GM21423 (cell line): ENCODE data around the gene FRS2.

Source experiments
- ATAC-seq: cut with Tn5 transposase; IDR thresholded peaks from one replicate; pipeline ENCODE4 v1.9.1; 2021; ENCODE audit warnings: mild to moderate bottlenecking, moderate library complexity; ENCODE audit not compliant: unreplicated experiment

Gene FRS2

DNA sequence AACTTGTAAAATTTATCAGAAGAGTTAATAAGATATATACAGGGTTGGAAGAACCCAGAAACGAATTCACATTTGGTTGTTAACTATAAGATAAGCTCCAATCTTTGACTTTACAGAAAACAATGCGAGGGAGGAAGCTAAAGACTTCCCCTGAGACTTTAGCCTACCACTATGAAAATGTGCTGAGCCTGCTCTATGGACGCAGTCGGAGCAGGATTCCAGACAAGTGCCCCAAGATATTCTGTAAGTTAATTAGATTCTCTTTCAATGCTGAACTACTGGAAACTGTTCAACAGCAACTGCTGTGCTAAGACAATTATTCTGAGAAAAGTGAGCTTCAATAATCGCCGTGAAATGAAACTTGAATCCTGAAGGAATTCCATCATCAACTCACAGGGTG is 148.9 kb downstream of the FRS2 start:
- ATAC-seq = no peak

DNA sequence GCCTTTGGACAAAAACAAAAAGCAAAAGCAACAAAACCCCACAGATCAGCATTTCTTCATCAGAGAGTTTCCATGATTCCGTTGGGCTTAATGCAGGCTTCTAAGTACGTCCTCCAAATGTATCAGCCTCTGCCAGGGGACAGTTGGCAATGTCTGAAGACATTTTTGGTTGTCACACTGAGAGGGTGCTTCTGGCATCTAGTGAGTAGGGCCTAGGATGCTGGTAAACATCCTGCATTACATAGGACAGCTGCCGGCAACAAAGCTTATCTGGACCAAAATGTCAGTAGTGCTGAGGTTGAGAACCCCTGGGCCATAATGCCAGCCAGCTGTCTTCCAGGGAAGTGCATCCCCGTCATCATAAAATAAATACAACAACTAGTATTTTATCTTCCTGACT is 149.9 kb downstream of the FRS2 start:
- no peak for ATAC-seq

DNA sequence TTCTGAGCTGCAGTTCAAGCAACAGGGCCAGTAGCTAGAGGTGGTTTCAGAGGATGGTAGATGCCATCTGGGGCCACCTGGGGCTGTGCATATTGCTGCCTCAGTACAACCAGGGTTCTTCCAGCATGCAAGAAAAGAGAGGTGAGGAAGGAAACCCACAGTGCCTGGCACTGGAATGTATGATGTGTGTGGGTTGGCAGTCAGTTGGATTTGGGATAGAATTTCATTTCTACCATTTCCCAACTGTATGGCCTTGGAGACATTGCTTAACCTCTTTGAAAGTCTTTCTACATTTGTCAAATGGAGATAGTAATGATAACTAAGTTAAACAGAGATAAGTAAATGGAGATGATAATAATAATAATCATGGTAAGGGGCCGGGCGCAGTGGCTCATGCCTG is 150.7 kb downstream of the FRS2 start:
- no peak for ATAC-seq

DNA sequence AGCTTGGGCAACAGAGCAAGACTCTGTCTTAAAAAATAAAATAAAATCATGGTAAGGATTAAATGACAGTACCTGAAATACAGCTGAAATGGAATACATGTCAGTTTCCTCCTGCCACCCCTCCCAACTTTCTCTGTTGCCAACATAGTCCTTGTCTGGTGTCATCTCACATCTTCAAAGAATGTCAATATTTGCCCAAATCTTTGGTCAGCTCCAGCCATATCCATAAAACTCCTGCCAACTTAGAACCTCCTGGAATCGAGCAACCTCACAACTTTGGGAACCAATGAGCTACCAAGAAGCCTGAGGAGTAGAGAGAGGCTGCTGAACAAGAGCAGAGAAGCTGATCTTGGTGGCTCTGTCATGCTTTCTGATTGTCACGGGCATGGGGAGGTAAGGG is 151.4 kb downstream of the FRS2 start:
- ATAC-seq = no peak

DNA sequence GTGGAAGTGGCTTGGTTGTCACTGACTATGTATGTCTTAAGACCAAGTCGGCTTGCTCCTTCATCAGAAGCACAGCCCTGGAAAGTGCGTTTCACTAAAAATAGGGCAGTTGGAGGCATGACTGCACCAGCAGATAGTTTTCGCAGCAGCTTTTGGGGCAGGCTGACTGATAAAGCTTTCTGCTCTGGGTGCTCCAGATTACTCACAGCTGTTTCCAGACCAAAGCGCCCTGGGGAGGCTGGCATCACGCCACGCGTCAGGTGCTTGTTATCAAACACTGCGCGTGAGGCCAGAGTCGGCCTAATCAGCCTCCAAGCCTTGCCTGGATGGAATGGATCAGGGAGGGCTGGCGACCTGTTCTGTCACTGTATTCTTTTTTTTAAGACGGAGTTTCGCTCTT is 153.8 kb downstream of the FRS2 start:
- no peak for ATAC-seq

DNA sequence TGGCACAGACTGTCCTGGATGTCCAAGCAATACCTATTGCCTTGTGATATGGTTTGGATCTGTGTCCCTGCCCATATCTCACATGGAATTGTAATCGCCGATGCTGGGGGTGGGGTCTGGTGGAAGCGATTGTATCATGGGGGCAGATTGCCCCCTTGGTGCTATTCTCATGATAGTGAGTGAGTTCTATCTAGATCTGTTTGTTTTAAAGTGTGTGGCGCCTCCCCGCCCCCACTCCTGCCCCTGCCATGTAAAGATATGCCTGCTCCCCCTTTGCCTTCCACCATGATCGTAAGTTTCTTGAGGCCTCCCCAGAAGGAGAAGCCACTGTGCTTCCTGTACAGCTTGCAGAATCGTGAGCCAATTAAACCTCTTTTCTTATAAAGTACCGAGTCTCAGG is 157.3 kb downstream of the FRS2 start:
- ATAC-seq = no peak
